HepG2 (cell line): ENCODE measurements around the gene PLPPR3. TPM values are rescaled to one million over a fixed set of nuclear protein-coding genes. Genes with fewer than 3 reads are reported as not detected.
A peak's percentile ranks its signal among the peaks of the same experiment; 100 is the strongest.

Experiments used
- ATAC-seq: fragments of 200-7000 bp; cut with Tn5 transposase; 3 replicates; pipeline ENCODE4 v1.9.1; 2020; ENCODE audit warnings: mild to moderate bottlenecking, moderate library complexity
- BruUV-seq: library from RNA; stranded (reverse); fragments of 400-500 nt; replicated peaks from 2 replicates; lab custom pipeline; 2021; lab: Mats Ljungman, UMichigan
- CTCF ChIA-PET: fragments of 300-600 bp; formaldehyde crosslinking; extraction: SDS; loops from one replicate; lab custom pipeline; 2021; ENCODE audit warnings: low total read pairs, inconsistent platforms, low intra/inter-chr PET ratio; lab: Yijun Ruan, JAX
- POLR2A ChIA-PET: fragments of 350-600 bp; sonication (Branson Sonifier 250); formaldehyde crosslinking; loops from one replicate; lab custom pipeline; 2020; ENCODE audit warnings: antibody characterized with exemption, inconsistent platforms; lab: Yijun Ruan, JAX
- DNase-seq: peaks from one replicate; pipeline ENCODE4 v3.0.0-alpha.2; 2015; ENCODE audit warnings: low spot score
- FAIRE-seq: peaks from 3 replicates; lab custom pipeline; 2011; peaks lifted over from hg19 to GRCh38; lab: Jason Lieb, UNC
- H2AFZ ChIP-seq: one replicate; pipeline ENCODE4 v1.6.1; 2011; ENCODE audit warnings: low read length, inconsistent platforms
- H3K27ac ChIP-seq: fragments of 300-600 bp; 3 replicates; pipeline ENCODE4 v1.8.0; 2011; ENCODE audit warnings: mixed run types, mild to moderate bottlenecking, mixed read lengths, low read length, inconsistent platforms; ENCODE audit not compliant: insufficient read depth; ENCODE audit errors: extremely low read length
- H3K27me3 ChIP-seq, 2 experiments: fragments of 200-600 bp in 1 of 2; 2 replicates in 1 of 2; 3 replicates in 1 of 2; pipeline versions ENCODE4 v1.6.0 to v1.8.0; 2011; ENCODE audit warnings: low read length in 2 of 2, mild to moderate bottlenecking in 2 of 2, moderate library complexity in 2 of 2, inconsistent platforms in 1 of 2; ENCODE audit not compliant: insufficient read depth in 2 of 2, control insufficient read depth in 1 of 2
- H3K36me3 ChIP-seq, 2 experiments: fragments of 200-600 bp in 1 of 2; replicated peaks in 1 of 2; 2 replicates in 1 of 2; 3 replicates in 1 of 2; pipeline versions ENCODE4 v1.5.1 to v1.8.0; 2011; ENCODE audit warnings: low read length in 2 of 2, inconsistent platforms in 1 of 2; ENCODE audit not compliant: insufficient read depth in 2 of 2, control insufficient read depth in 1 of 2
- H3K4me1 ChIP-seq: 2 replicates; pipeline ENCODE4 v1.5.1; 2012; ENCODE audit warnings: low read length, inconsistent platforms; ENCODE audit not compliant: insufficient read depth
- H3K4me2 ChIP-seq: 2 replicates; pipeline ENCODE4 v1.6.0; 2011; ENCODE audit warnings: low read depth, low read length, inconsistent platforms
- H3K4me3 ChIP-seq, 3 experiments: fragments of 200-600 bp in 1 of 3; sonication (generic), shearing (Covaris generic) in 1 of 3; replicated peaks in 1 of 3; 2 replicates each; pipeline ENCODE4 v1.5.1; 2011 to 2016; ENCODE audit warnings: low read length in 3 of 3, inconsistent platforms in 2 of 3, low read depth in 2 of 3, mild to moderate bottlenecking in 2 of 3, control low read depth in 1 of 3, mixed read lengths in 1 of 3; ENCODE audit not compliant: insufficient read depth in 1 of 3
- H3K79me2 ChIP-seq: one replicate; pipeline ENCODE4 v1.6.1; 2011; ENCODE audit warnings: low read length, inconsistent platforms; ENCODE audit not compliant: insufficient read depth
- H3K9ac ChIP-seq: 2 replicates; pipeline ENCODE4 v1.6.0; 2011; ENCODE audit warnings: mild to moderate bottlenecking, low read depth, low read length, inconsistent platforms; ENCODE audit not compliant: insufficient read depth
- H3K9me3 ChIP-seq: 2 replicates; pipeline ENCODE4 v1.5.1; 2012; ENCODE audit warnings: mild to moderate bottlenecking, low read length
- H4K20me1 ChIP-seq: 2 replicates; pipeline ENCODE4 v1.6.0; 2011; ENCODE audit warnings: inconsistent platforms, mild to moderate bottlenecking, low read length, moderate library complexity; ENCODE audit not compliant: insufficient read depth
- AGO1 ChIP-seq: fragments of 200-400 bp; formaldehyde crosslinking; IDR thresholded peaks from 2 replicates; pipeline ENCODE4 v1.6.1; 2017; ENCODE audit warnings: mild to moderate bottlenecking, low read depth, low read length, moderate library complexity; ENCODE audit not compliant: poor library complexity, severe bottlenecking
- HNF1A ChIP-seq, 2 experiments: sonication (generic) in 1 of 2; formaldehyde crosslinking in 1 of 2; IDR thresholded peaks; 2 replicates each; pipeline versions ENCODE4 v1.4.0 to v1.6.1; 2016 to 2020; ENCODE audit warnings: borderline replicate concordance in 1 of 2, low read depth in 1 of 2, mild to moderate bottlenecking in 1 of 2, missing genetic modification reagents in 1 of 2
- POLR2A ChIP-seq, 2 experiments: IDR thresholded peaks; 2 replicates each; pipeline ENCODE4 v1.6.1; 2011; ENCODE audit warnings: low read depth in 2 of 2, low read length in 2 of 2, mild to moderate bottlenecking in 1 of 2, moderate library complexity in 1 of 2; ENCODE audit not compliant: insufficient read depth in 1 of 2
- SP2 ChIP-seq: sonication (generic); formaldehyde crosslinking; IDR thresholded peaks from 2 replicates; pipeline ENCODE4 v1.5.1; 2020; ENCODE audit warnings: mild to moderate bottlenecking, missing genetic modification reagents
- ZFP1 ChIP-seq: IDR thresholded peaks from 2 replicates; pipeline ENCODE4 v1.6.1; 2016
- ZFP41 ChIP-seq: sonication (generic); formaldehyde crosslinking; IDR thresholded peaks from 2 replicates; pipeline ENCODE4 v1.4.0; 2020; ENCODE audit warnings: mild to moderate bottlenecking, missing genetic modification reagents, borderline replicate concordance
- ZNF256 ChIP-seq: sonication (generic); formaldehyde crosslinking; conservative IDR thresholded peaks from 2 replicates; pipeline ENCODE4 v1.4.0; 2020; ENCODE audit warnings: missing genetic modification reagents
- ZNF282 ChIP-seq: fragments of 450-650 bp; IDR thresholded peaks from 2 replicates; pipeline ENCODE4 v1.6.1; 2018; ENCODE audit not compliant: partially characterized antibody
- ZNF550 ChIP-seq: sonication (generic); formaldehyde crosslinking; IDR thresholded peaks from 2 replicates; pipeline ENCODE4 v1.4.0; 2020; ENCODE audit warnings: mild to moderate bottlenecking, missing genetic modification reagents, borderline replicate concordance
- WGBS: methylation state at CpG from one replicate; pipeline ENCODE4 v1.1.6; 2017; ENCODE audit warnings: low lambda C conversion rate; 5-methylcytosine and 5-hydroxymethylcytosine counted together
- in situ Hi-C: cut with HindIII; loops from 2 replicates; pipeline ENCODE4 v1.10.0; 2017; ENCODE audit warnings: low pct_unique_long_range_greater_than_20kb; ENCODE audit not compliant: extremely low pct_ligation_motif_present
- intact Hi-C: fragments of 100-400 bp; cut with micrococcal nuclease; formaldehyde crosslinking; loops from one replicate; pipeline ENCODE4 v1.10.0; 2022; ENCODE audit not compliant: unreplicated experiment
- polyA plus RNA-seq, 8 experiments: library from polyadenylated mRNA; depleted of rRNA in 3 of 8; stranded (reverse) in 7 of 8; unstranded in 1 of 8; fragments of >200 nt; fragmentation: Illumina TruSeq in 4 of 8; extraction: Trizol in 4 of 8; gene quantifications; 2 replicates each; pipeline versions ENCODE4 v1.2.1 to v1.2.3, GENCODE V29; 2011 to 2016; ENCODE audit warnings: low read depth in 4 of 8, missing spikeins in 1 of 8, mixed read lengths in 1 of 8; ENCODE audit not compliant: insufficient read depth in 1 of 8
- total RNA-seq, 5 experiments: library from RNA; depleted of rRNA; stranded (reverse); fragments of >200 nt; fragmentation: Illumina TruSeq; extraction: Trizol; gene quantifications; 2 replicates each; pipeline ENCODE4 v1.2.3, GENCODE V29; 2016; ENCODE audit warnings: low read depth in 1 of 5

The PLPPR3 gene
- total and polyA plus RNA-seq, 2 of the 13 experiments (the other 11 are each of a cell fraction or from before 2014, with no cell fraction given): 0.07 to 0.16 TPM

DNA sequence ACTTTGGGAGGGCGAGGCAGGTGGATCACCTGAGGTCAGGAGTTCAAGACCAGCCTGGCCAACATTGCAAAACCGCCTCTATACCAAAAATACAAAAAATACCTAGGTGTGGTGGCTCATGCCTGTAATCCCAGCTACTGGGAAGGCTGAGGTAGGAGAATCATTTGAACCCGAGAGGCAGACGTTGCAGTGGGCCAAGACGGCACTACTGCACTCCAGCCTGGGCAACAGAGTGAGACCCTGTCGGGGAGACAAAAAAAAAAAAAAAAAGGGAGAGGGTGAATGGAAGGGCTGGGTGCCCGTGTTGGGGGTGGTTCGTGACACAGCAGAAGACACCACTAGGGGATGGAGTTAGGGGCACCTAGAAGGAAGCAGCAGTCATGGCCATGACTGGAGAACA is 48.6 kb upstream of the PLPPR3 start (continued):
- TF ChIP-seq HNF1A (IDR thresholded peaks at IDR 0.05; ENCODE audit: low read depth): no peak
- TF ChIP-seq HNF1A (CRISPR knock-in tag; IDR thresholded peaks at IDR 0.05; ENCODE audit: borderline replicate concordance): no peak
- no peak for TF ChIP-seq ZNF282
- no peak for TF ChIP-seq SP2 (CRISPR knock-in tag)
- no peak for TF ChIP-seq ZNF550 (CRISPR knock-in tag)
- TF ChIP-seq ZFP41 (CRISPR knock-in tag): no peak

DNA sequence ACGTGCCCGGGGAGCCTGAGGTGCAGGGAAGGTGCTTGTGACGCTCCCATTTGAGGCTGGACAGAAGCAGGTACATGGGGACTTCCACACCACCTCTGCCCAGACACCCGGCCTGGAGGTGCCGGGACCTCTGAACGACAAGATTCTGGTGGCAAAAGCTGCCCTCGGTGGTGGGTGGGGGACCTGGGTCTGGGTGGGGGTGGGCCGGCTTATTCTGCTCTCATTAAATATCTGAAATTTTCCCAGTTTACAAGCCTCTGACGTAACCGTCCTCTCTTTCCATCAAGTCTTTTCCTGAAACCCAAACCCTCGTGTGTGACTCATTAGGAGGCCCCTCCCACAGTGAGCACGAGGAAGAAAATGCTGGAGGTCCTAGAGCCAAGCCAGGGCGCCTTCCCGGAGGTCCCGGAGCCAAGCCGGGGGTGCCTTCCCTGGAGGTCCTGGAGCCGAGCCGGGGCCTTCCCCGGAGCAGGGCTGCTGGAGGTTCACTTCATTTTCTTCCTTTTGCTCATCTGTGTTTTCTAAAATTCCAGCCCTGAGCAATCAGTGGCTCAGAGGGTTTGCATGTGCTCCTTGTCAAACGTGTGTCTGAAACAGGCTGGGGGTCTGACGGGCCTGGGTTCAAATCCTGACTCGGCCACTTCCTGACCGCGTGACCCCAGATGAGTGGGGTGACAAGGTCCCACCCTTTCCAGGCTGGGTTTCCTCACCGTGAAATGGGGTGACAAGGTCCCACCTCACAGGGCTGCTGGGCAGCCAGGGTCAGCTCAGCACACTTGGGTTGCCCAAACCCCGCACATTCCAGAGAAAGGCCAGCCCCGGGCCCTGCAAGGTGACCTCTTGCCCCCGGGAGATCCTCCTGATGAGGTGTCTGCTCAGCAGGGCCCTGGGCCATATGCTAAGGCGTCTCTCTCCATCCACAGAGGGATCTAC is 47.8 kb upstream of the PLPPR3 start:
- 88% methylated on average over 22 of the region's 29 CpGs for WGBS
- peaks cover 3 to 12% of the 10 kb centered on the region in 2 experiments; a peak in 2 of 5 replicates for H3K36me3 ChIP-seq
- no peaks in the 10 kb centered on the region for H3K4me1 ChIP-seq
- no peaks in the 10 kb centered on the region for H3K9me3 ChIP-seq
- POLR2A ChIA-PET: no interaction called here
- H3K9ac ChIP-seq: no peak overlapping the region
- no peak overlapping the region for H2AFZ ChIP-seq
- no peak overlapping the region for H3K4me3 ChIP-seq
- H3K27ac ChIP-seq: no peak overlapping the region
- intact Hi-C loops (no loop called here), in situ Hi-C loops (loop anchor here (10.0 kb wide), 1 partner anchor 115 kb away; the partner anchor contains the start of gene WDR18)
- TF ChIP-seq ZFP1 (no peak), ZNF256 (no peak), AGO1 (peak; percentile 55), POLR2A (IDR thresholded peaks at IDR 0.05; ENCODE audit: insufficient read depth in 1 of 2, low read depth in 2 of 2, low read length in 2 of 2) (no peak)
- H3K4me2 ChIP-seq: no peak overlapping the region
- no TSS peak for BruUV-seq
- CTCF ChIA-PET: no interaction called here
- no peaks in the 10 kb centered on the region for H4K20me1 ChIP-seq
- H3K79me2 ChIP-seq: no peaks in the 10 kb centered on the region
- DNase-seq (no peak), FAIRE-seq (no peak), ATAC-seq (no peak)
- no peaks in the 10 kb centered on the region for H3K27me3 ChIP-seq
